H1 (cell line): ENCODE measurements around the gene VDR. TPM values are rescaled to one million over a fixed set of nuclear protein-coding genes. Genes with fewer than 3 reads are reported as not detected.

Source experiments
- KDM5A ChIP-seq: fragments of 200-600 bp; IDR thresholded peaks from 2 replicates; pipeline ENCODE4 v1.7.1; 2012; ENCODE audit warnings: mild to moderate bottlenecking, low read length, inconsistent platforms, mixed read lengths
- SAP30 ChIP-seq: fragments of 300-600 bp; sonication (generic); IDR thresholded peaks from 2 replicates; pipeline ENCODE4 v1.7.1; 2012; ENCODE audit warnings: low read length, moderate library complexity, mild to moderate bottlenecking, inconsistent platforms; ENCODE audit not compliant: insufficient read depth, insufficient replicate concordance
- SP4 ChIP-seq: IDR thresholded peaks from 2 replicates; pipeline ENCODE4 v1.6.1; 2012; ENCODE audit warnings: low read length, inconsistent platforms
- polyA plus RNA-seq, 7 experiments: library from polyadenylated mRNA; depleted of rRNA in 3 of 7; stranded (reverse) in 5 of 7; unstranded in 2 of 7; fragments of >200 nt in 5 of 7; fragments of 200-250 nt in 2 of 7; gene quantifications; 1 replicate in 5 of 7; 2 replicates in 1 of 7; 4 replicates in 1 of 7; pipeline versions ENCODE4 v1.2.1 to v1.2.3, GENCODE V29; 2011 to 2013; ENCODE audit warnings: missing spikeins in 2 of 7, mixed read lengths in 2 of 7
- total RNA-seq: library from RNA; stranded (reverse); fragmentation: NEBNext Ultra II Directional; extraction: Animal tissue kit (Norgen Biotek cat#: 25700); gene quantifications from 2 replicates; pipeline ENCODE4 v1.2.1, GENCODE V29; 2021

VDR gene
- total and polyA plus RNA-seq, 2 of the 8 experiments (the other 6 are each of a cell fraction or from before 2014, with no cell fraction given), result 0.44 to 0.65 TPM

DNA sequence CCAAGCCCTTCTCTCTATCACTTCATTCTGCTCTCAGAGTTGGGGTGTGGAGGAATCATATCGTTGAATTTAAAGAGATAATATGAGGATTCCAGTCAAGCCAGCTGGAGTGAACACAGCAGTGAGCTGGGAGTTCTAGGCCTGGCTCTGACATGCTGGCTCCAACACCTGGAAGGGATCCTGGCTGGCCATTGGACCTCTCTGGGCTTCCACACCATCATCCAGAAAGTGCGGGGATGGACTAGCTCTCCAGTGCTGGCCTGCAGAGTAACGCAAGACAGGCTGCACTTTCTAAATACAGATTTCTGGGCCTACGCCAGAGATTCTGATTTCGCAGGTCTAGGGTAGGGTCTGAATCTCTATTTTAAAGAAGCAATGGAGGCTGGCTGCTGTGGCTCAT, 50.3 kb downstream of the VDR start (continued):
- no peak for TF ChIP-seq SAP30
- TF ChIP-seq SP4, result no peak
- TF ChIP-seq KDM5A, result no peak
